ENCODE results near the gene PADI4. TPM values are rescaled to one million over a fixed set of nuclear protein-coding genes. Genes with fewer than 3 reads are reported as not detected.

The PADI4 gene
- total RNA-seq, 4 donors from 2014 or later, result 0.22 to 1.3 TPM; not detected in 2

DNA sequence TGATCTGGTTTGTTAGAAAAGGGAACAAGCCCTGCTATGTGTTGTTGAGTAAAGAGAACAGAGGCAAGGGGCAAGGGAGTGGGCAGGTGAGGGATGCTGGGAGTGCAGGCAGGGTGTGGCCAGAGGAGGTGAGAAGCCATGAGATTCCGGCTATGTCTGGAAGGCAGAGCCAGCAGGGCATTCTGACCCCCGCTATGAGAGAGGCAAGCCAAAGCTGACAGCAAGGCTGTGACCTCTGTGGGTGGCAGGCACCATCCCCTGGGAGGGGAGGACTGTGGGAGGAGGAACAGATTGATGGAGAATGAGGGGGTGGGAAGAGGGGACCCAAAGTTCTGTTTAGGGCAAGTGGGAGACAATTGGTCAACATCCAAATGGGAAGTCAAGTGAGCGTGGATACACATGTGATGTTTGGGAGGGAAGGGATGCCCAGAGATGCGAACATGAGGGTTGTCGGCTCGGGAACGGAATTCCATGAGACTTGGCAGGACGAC lies 44.5 kb downstream of the PADI4 start:
- TF ChIP-seq, protein P1, sequence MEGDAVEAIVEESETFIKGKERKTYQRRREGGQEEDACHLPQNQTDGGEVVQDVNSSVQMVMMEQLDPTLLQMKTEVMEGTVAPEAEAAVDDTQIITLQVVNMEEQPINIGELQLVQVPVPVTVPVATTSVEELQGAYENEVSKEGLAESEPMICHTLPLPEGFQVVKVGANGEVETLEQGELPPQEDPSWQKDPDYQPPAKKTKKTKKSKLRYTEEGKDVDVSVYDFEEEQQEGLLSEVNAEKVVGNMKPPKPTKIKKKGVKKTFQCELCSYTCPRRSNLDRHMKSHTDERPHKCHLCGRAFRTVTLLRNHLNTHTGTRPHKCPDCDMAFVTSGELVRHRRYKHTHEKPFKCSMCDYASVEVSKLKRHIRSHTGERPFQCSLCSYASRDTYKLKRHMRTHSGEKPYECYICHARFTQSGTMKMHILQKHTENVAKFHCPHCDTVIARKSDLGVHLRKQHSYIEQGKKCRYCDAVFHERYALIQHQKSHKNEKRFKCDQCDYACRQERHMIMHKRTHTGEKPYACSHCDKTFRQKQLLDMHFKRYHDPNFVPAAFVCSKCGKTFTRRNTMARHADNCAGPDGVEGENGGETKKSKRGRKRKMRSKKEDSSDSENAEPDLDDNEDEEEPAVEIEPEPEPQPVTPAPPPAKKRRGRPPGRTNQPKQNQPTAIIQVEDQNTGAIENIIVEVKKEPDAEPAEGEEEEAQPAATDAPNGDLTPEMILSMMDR (IDR thresholded peaks at IDR 0.05; ENCODE audit: low read depth), result no peak

DNA sequence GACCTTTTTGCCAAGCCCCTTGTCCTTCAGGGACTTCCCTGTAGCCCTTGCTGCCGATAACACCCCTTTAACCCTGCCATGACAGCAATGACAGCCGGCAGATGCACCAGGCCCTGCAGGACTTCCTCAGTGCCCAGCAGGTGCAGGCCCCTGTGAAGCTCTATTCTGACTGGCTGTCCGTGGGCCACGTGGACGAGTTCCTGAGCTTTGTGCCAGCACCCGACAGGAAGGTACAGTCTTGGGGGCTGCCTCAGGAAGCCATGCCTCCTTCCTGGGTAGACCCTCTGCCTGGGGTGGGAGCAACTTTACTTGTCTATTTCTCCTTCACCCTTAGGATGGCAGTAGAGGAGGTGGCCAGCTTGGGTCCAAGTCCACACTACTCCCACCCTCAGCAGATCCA lies 47.9 kb downstream of the PADI4 start:
- TF ChIP-seq, protein P1 (IDR thresholded peaks at IDR 0.05; ENCODE audit: low read depth), result no peak

DNA sequence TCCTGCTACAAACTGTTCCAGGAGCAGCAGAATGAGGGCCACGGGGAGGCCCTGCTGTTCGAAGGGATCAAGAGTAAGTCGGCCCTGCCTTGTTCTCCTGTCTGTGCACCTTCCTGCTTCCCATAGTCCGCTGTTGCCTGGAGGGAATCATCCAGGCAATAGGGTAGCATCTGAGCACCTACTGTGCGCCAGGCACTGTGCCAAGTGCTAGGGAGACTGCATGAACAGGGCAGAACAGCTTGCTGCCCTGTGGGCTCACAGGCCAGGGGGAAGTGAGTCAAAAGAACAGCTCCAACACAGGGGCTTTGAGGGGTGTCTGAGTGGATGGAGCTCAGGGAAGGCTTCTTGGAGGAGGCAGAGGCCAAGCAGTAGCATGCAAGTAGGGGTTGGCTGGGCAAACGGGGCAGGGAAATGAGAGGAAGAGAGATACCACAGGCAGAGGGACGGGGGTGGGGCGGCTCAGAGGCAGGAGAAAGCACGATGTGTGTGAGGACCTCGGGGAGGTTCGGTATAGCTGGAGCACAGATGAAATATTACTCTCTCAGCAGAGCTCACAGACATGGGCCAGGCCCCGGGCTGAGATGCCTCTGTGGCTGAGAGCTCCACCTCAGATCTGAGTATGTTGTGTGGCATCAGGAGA lies 48.5 kb downstream of the PADI4 start:
- TF ChIP-seq, protein P1 (IDR thresholded peaks at IDR 0.05; ENCODE audit: low read depth), result no peak

DNA sequence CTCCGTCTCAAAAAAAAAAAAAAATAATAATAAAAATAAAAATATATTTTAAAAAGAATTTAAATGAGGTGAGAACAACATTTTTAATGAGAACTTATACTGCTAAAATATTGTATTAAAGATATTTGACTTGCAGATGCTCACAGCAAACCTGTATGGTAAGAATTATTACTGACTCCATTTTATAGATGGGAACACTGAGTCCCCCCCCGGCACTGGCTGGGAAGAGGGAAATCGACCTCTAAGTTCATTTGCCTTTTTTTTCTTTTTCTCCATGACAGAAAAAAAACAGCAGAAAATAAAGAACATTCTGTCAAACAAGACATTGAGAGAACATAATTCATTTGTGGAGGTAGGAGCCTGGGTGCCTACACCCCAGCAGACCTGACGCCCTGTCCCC lies 50.6 kb downstream of the PADI4 start:
- TF ChIP-seq, protein P1 (IDR thresholded peaks at IDR 0.05; ENCODE audit: low read depth), result no peak

DNA sequence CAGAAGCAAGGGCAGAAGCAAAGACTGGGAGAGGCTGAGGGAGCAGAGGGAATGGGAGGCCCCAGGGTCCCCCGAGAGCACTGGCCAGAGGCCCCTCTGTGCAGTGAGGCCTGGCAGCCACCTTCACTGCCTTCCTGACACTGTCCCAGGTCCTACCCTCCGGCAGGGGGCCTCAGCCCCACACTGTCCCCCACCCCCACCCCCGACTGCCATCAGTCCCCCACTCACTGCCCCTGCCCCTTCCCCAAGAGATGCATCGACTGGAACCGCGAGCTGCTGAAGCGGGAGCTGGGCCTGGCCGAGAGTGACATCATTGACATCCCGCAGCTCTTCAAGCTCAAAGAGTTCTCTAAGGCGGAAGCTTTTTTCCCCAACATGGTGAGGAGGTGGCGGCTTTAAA lies 51.0 kb downstream of the PADI4 start:
- TF ChIP-seq, protein P1 (IDR thresholded peaks at IDR 0.05; ENCODE audit: low read depth), result no peak

DNA sequence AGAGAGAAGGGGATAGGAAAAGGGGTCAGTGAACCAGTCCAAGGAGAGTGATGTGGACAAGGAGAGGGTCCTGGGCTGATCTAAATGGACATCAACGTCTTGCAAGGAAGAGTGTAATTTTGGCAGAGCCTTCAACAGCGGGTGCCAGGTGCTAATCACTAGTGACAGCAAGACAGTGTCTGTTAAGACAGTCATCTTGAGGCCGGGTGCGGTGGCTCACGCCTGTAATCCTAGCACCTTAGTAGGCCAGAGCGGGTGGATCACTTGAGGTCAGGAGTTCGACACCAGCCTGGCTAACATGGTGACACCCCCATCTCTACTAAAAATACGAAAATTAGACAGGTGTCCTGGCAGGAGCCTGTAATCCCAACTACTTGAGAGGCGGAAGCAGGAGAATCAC lies 51.8 kb downstream of the PADI4 start:
- TF ChIP-seq, protein P1 (IDR thresholded peaks at IDR 0.05; ENCODE audit: low read depth), result no peak

DNA sequence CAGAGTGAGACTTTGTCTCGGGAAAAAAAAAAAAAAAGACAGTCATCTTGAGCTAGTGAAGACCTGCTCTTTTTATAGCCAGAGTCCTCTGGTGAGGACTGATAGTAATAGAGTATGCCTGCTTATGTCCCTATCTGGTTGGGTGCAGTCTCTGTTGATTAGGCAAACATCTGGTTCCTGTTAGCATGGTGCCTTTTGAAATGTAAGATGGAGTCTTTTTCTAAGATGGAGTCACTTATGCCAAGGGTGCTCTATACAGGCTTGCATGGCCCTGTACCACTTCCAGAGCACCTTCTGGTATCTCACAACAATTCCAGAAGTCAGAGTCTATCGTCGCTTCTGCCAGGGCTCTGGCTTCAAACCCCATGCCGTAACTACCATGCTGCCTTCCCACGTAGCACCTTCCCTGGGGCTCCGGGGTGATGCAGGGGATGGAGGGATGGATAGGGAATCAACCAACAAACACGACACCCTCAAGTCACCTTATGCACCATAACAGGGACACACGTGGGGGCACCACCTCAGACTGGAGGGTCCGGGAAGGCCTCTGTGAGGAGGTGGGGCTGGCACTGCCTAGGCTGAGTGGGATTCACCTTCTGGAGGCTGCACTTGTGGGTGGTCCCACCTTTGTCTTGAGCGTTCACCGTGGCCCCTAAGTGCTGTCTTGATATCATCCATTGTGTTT lies 52.4 kb downstream of the PADI4 start:
- TF ChIP-seq, protein P1 (IDR thresholded peaks at IDR 0.05; ENCODE audit: low read depth), result no peak

Data from subcutaneous adipose tissue (tissue), 4 donors.